Kidney glomerular epithelial cell (primary cell): Measurements from ENCODE around the gene CFAP53.

Experiments used
- DNase-seq: peaks from one replicate; lab custom pipeline; 2025; lab: John Stamatoyannopoulos, UW

The CFAP53 gene

GRCh38 chr18:50287441-50288347, 21.4 kb upstream of the CFAP53 start, which contains the start of gene CXXC1:
Gene CXXC1, minus strand, starts transcription at chr18:50287692. Its CDS starts 103 bp downstream, at chr18:50287589.
- DNase-seq, result peak; percentile 96

- no peak for DNase-seq
These were observed 20.7 kb upstream of the CFAP53 start for GRCh38 chr18:50287028-50287440.

- no peak for DNase-seq
These were observed 20.2 kb upstream of the CFAP53 start for GRCh38 chr18:50286391-50287027.

GRCh38 chr18:50285631-50286321, 19.5 kb upstream of the CFAP53 start:
- no peak for DNase-seq

GRCh38 chr18:50285071-50285470, 18.8 kb upstream of the CFAP53 start:
- no peak for DNase-seq

GRCh38 chr18:50284255-50284885, 18.1 kb upstream of the CFAP53 start:
- no peak for DNase-seq

- no peak for DNase-seq
These were observed 17.3 kb upstream of the CFAP53 start for GRCh38 chr18:50283469-50284209.

- no peak for DNase-seq
These were observed 16.4 kb upstream of the CFAP53 start for GRCh38 chr18:50282521-50283335.

GRCh38 chr18:50281972-50282520, 15.8 kb upstream of the CFAP53 start:
- DNase-seq, result no peak

- peak; percentile 94 for DNase-seq
These were observed 15.1 kb upstream of the CFAP53 start, which contains the start of gene MBD1 for GRCh38 chr18:50281295-50281971. Gene MBD1, minus strand, starts transcription at chr18:50281523. Its CDS starts 1,531 bp downstream, at chr18:50279992.

- DNase-seq, result no peak
These were observed 14.5 kb upstream of the CFAP53 start for GRCh38 chr18:50280707-50281294.

GRCh38 chr18:50279752-50280151, 13.5 kb upstream of the CFAP53 start:
- DNase-seq, result no peak

GRCh38 chr18:50277942-50278341, 11.6 kb upstream of the CFAP53 start:
- DNase-seq, result no peak

- DNase-seq, result no peak
These were observed 10.2 kb upstream of the CFAP53 start for GRCh38 chr18:50276452-50276851.

- no peak for DNase-seq
These were observed 9.3 kb upstream of the CFAP53 start for GRCh38 chr18:50275503-50276036.

GRCh38 chr18:50274941-50275340, 8.6 kb upstream of the CFAP53 start:
- no peak for DNase-seq

GRCh38 chr18:50274044-50274442, 7.7 kb upstream of the CFAP53 start:
- no peak for DNase-seq

GRCh38 chr18:50273203-50274043, 7.1 kb upstream of the CFAP53 start:
- DNase-seq, result no peak
